DOHH2 (cell line): ENCODE results near the gene TMTC3.

Experiments
- H3F3A ChIP-seq: fragments of 200-600 bp; sonication (generic), shearing (Covaris generic); 2 replicates; pipeline ENCODE4 v1.6.0; 2016; ENCODE audit warnings: antibody characterized with exemption, mild to moderate bottlenecking; ENCODE audit not compliant: control insufficient read depth, insufficient read depth
- H3K27ac ChIP-seq: fragments of 200-600 bp; sonication (generic); 2 replicates; pipeline ENCODE4 v1.5.1; 2014; ENCODE audit warnings: low read depth, mild to moderate bottlenecking, low read length, moderate library complexity
- H3K27me3 ChIP-seq: fragments of 200-600 bp; sonication (generic); 2 replicates; pipeline ENCODE4 v1.6.1; 2014; ENCODE audit warnings: mild to moderate bottlenecking, low read length, mixed read lengths; ENCODE audit not compliant: control insufficient read depth
- H3K36me3 ChIP-seq: fragments of 200-600 bp; sonication (generic); 2 replicates; pipeline ENCODE4 v1.6.1; 2014; ENCODE audit warnings: mild to moderate bottlenecking, low read length, moderate library complexity, mixed read lengths; ENCODE audit not compliant: control insufficient read depth
- H3K4me1 ChIP-seq: fragments of 200-600 bp; sonication (generic); 2 replicates; pipeline ENCODE4 v1.6.1; 2014; ENCODE audit warnings: mild to moderate bottlenecking, low read length, mixed read lengths; ENCODE audit not compliant: control insufficient read depth
- H3K4me2 ChIP-seq: fragments of 200-600 bp; sonication (generic); 2 replicates; pipeline ENCODE4 v1.6.0; 2014; ENCODE audit warnings: mild to moderate bottlenecking, low read length, moderate library complexity
- H3K4me3 ChIP-seq: fragments of 200-600 bp; sonication (generic); 2 replicates; pipeline ENCODE4 v1.5.1; 2014; ENCODE audit warnings: mild to moderate bottlenecking, low read length, mixed read lengths
- H3K79me2 ChIP-seq: fragments of 200-600 bp; sonication (generic); 2 replicates; pipeline ENCODE4 v1.6.1; 2014; ENCODE audit warnings: mild to moderate bottlenecking, low read length, mixed read lengths; ENCODE audit not compliant: control insufficient read depth
- H3K9me2 ChIP-seq: fragments of 200-600 bp; sonication (generic); replicated peaks from 2 replicates; pipeline ENCODE4 v1.6.1; 2014; ENCODE audit warnings: mild to moderate bottlenecking, low read length, mixed read lengths; ENCODE audit not compliant: control insufficient read depth
- H3K9me3 ChIP-seq: fragments of 200-600 bp; sonication (generic); 2 replicates; pipeline ENCODE4 v1.6.1; 2014; ENCODE audit warnings: antibody characterized with exemption, low read length, mixed read lengths; ENCODE audit not compliant: control insufficient read depth, insufficient read depth
- H4K20me1 ChIP-seq: fragments of 200-600 bp; sonication (generic); 2 replicates; pipeline ENCODE4 v1.6.0; 2014; ENCODE audit warnings: low read depth, mild to moderate bottlenecking, antibody characterized with exemption, low read length, moderate library complexity; ENCODE audit not compliant: control insufficient read depth, insufficient read depth
- CTCF ChIP-seq: fragments of 200-600 bp; sonication (generic); IDR thresholded peaks from one replicate; pipeline ENCODE4 v1.5.1; 2014; ENCODE audit warnings: antibody characterized with exemption, mild to moderate bottlenecking, low read depth, low read length; ENCODE audit not compliant: poor library complexity, severe bottlenecking
- EZH2phosphoT487 ChIP-seq: fragments of 200-600 bp; sonication (generic); IDR thresholded peaks from 2 replicates; pipeline ENCODE4 v1.6.1; 2017; ENCODE audit warnings: borderline replicate concordance, mild to moderate bottlenecking, antibody characterized with exemption, low read length, moderate library complexity, mixed read lengths

The TMTC3 gene

GRCh38 chr12:88235183-88235833 is 93.2 kb downstream of the TMTC3 start:
- no peaks in the 10 kb centered on the region for H3K36me3 ChIP-seq
- H3K4me3 ChIP-seq, result no peak overlapping the region
- no peaks in the 10 kb centered on the region for H3K79me2 ChIP-seq
- no peaks in the 10 kb centered on the region for H3K27me3 ChIP-seq
- no peak for TF ChIP-seq CTCF
- TF ChIP-seq EZH2phosphoT487, result no peak
- H3K9me3 ChIP-seq, result no peaks in the 10 kb centered on the region
- H4K20me1 ChIP-seq, result no peaks in the 10 kb centered on the region
- H3K4me1 ChIP-seq, result no peaks in the 10 kb centered on the region
- H3F3A ChIP-seq, result no peaks in the 10 kb centered on the region
- no peaks in the 10 kb centered on the region for H3K9me2 ChIP-seq
- no peak overlapping the region for H3K4me2 ChIP-seq
- no peak overlapping the region for H3K27ac ChIP-seq

DNA sequence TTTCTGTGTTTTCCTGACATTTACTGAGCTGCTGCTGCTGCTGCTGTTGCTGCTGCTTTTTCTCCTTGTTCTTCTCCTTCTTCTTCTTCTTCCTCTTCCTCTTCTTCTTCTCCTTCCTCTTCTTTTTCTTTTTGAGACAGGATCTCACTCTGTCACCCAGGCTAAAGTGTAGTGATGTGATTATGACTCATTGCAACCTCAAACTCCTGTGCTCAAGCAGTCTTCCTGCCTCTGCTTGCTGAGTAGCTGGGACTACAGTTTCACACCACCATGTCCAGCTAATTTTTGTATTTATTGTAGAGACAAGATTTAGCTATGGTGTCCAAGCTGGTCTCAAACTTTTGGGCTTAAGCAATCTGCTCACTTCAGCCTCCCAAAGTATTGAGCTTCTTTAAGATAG is 95.8 kb downstream of the TMTC3 start:
- Histone ChIP-seq H3K9me2 (no peaks in the 10 kb centered on the region), H3K27ac (no peak overlapping the region), H3K79me2 (no peaks in the 10 kb centered on the region), H3K27me3 (no peaks in the 10 kb centered on the region), H3F3A (no peaks in the 10 kb centered on the region), H3K9me3 (no peaks in the 10 kb centered on the region), H3K4me1 (no peaks in the 10 kb centered on the region), H3K4me2 (no peak overlapping the region), H3K36me3 (no peaks in the 10 kb centered on the region), H4K20me1 (no peaks in the 10 kb centered on the region), H3K4me3 (no peak overlapping the region)
- TF ChIP-seq EZH2phosphoT487, result no peak

DNA sequence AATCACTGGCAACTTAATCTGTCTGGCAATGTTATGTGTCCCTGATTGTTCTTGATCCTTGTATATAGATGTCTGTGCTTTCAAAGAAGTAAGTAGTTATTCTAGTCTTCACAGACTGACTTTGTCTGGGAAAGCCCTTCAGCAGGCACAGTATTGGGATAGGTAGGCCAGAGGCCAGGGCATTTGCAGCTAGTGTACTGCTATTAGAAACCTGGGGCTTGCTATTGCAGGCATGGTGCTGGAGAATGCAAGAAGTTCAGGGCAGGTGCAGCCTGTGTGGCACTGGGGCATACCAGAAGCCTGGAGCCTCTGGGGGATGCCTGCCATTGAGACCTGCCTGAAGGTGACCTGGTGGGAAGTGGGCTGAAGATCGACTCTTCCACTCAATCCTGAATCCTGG is 96.3 kb downstream of the TMTC3 start:
- Histone ChIP-seq H3K79me2 (no peaks in the 10 kb centered on the region), H3K27me3 (no peaks in the 10 kb centered on the region), H4K20me1 (no peaks in the 10 kb centered on the region), H3K9me3 (no peaks in the 10 kb centered on the region), H3K4me2 (no peak overlapping the region), H3F3A (no peaks in the 10 kb centered on the region), H3K4me1 (no peaks in the 10 kb centered on the region), H3K36me3 (no peaks in the 10 kb centered on the region), H3K27ac (no peak overlapping the region), H3K9me2 (no peaks in the 10 kb centered on the region), H3K4me3 (no peak overlapping the region)
- TF ChIP-seq CTCF (no peak), EZH2phosphoT487 (no peak)

DNA sequence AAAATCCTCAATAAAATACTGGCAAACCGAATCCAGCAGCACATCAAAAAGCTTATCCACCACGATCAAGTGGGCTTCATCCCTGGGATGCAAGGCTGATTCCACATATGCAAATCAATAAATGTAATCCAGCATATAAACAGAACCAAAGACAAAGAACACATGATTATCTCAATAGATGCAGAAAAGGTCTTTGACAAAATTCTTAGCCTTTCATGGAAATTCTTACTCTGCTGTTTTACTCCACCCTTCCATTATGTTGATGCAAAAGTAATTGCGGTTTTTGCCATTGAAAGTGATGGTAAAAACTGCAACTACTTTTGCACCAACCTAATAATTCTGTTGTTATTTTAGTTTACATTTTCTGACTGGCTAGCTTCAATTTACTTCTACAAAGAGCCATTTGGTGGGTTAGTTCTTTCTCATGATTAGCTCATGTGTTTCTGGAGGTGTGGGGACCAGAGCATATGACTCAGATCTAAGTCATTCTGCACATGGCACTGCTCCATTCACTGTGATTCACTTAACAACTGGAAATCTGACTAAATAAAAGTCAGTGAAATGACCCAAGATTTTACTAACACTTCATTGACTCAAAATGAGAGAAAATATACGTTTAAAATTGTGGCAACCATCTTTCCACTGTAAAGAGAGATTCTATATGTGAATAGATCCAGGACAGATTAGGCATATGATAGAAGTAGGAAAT is 99.9 kb downstream of the TMTC3 start:
- Histone ChIP-seq H3F3A (no peaks in the 10 kb centered on the region), H3K36me3 (no peaks in the 10 kb centered on the region), H3K9me3 (no peaks in the 10 kb centered on the region), H3K4me2 (no peak overlapping the region), H3K4me3 (no peak overlapping the region), H3K4me1 (no peaks in the 10 kb centered on the region), H3K27ac (no peak overlapping the region), H3K79me2 (no peaks in the 10 kb centered on the region), H4K20me1 (no peaks in the 10 kb centered on the region), H3K9me2 (no peaks in the 10 kb centered on the region), H3K27me3 (no peaks in the 10 kb centered on the region)
- TF ChIP-seq CTCF (no peak), EZH2phosphoT487 (no peak)
